GM19463 (cell line): Measurements from ENCODE around the gene TTC9B.
"Not testable (repeated sequence)": the region's sequence is repeated elsewhere in the genome, so short reads cannot be mapped to it uniquely, and the experiment has no call there.

Source experiments
- ATAC-seq: cut with Tn5 transposase; IDR thresholded peaks from one replicate; pipeline ENCODE4 v1.9.1; 2021; ENCODE audit warnings: mild to moderate bottlenecking, moderate library complexity; ENCODE audit not compliant: unreplicated experiment

Gene TTC9B

DNA sequence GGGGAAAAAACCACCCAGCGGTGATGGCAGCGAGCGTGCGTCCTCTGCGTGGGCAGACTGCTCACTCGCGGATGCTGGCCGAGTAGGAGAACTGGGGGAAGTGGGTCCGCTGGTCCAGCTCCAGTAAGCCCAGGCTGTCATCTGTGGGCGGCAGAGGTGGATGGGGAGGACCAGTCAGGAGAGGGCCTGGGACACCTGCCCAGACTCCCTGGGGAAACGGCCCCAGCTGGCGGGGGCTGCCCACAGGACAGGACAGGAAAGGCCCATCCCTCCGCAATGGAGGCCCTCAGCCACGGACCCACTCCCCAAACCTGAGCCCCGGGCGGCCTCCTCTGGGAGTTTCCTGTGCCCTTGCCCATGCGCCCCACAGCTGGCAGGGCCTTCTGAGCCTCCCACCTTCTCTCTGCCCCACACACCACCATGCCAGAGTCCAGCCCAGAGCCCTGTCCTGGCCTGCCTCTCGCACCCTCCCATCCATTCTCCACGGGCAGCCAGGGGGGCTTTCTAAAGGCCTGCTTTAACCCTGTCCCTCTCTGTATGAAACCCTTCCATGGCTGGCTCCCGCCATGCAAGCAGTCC, 15.7 kb upstream of the TTC9B start:
- no peak for ATAC-seq

DNA sequence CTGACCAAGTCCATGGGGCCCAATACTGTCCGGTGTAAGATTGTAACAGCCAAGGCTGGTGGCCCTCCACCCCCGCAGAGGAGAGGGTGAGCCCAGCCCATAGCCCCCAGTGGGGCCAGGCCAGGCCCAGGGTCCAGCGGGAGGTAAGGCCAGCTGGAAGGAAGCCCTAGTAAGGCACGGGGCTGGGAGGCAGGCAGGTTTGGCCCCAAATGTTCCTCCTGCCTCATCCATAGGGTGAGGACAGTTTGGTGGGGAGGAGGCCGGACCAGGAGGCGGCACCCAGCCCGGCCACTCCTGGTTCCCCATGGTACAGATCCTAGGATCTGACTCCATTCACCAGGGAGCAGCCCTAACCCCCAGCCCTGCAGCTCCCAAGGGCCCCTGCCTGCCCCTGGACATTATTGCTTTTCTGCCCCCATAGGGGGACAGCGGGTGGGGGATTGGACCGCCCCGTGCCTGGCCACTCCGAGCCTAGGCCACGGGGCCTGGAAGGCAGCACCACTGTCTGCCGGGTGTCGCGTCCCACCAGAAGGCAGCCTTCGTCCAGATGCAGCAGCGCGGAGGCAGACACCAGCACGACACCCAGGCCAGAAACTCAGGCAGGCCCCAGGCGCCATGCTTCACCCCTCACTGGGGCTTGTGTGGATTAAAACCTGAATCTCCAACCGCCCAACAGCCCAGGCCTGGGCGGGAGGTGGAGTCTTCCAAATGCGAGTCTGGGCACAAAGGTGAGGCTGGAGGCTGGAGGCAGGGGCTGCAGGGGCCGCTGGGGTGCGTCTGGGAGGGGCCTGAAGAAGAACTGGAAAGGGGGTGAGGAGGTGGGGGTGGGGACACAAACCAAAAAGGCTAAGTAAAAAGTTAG, 15.0 kb upstream of the TTC9B start:
- no peak for ATAC-seq

GRCh38 chr19:40232479-40232878, 14.3 kb upstream of the TTC9B start:
- ATAC-seq: no peak

- no peak for ATAC-seq
These were observed 13.6 kb upstream of the TTC9B start for GRCh38 chr19:40231544-40232424.

GRCh38 chr19:40231057-40231456, 12.9 kb upstream of the TTC9B start:
- ATAC-seq: no peak

GRCh38 chr19:40229926-40230417, 11.8 kb upstream of the TTC9B start:
- ATAC-seq: no peak

GRCh38 chr19:40229484-40229883, 11.3 kb upstream of the TTC9B start:
- no peak for ATAC-seq

DNA sequence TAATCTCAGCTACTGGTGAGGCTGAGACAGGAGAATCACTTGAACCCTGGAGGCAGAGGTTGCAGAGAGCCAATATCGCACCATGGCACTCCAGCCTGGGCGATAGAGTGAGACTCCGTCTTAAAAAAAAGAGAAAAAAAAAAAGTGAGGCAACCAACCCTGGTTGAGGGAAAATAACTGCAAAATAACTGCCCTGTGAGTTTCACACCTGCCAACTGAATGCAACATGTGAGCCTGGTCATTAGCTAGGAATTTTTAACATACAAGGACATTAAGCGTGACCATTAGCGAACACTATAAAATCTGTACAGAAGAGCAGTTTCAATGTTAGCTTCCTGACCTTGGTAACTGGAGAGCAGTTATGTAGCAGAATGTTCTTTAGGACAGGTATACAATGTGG, 10.7 kb upstream of the TTC9B start:
- ATAC-seq: no peak

- no peak for ATAC-seq
These were observed 10.2 kb upstream of the TTC9B start for GRCh38 chr19:40228346-40228745.

DNA sequence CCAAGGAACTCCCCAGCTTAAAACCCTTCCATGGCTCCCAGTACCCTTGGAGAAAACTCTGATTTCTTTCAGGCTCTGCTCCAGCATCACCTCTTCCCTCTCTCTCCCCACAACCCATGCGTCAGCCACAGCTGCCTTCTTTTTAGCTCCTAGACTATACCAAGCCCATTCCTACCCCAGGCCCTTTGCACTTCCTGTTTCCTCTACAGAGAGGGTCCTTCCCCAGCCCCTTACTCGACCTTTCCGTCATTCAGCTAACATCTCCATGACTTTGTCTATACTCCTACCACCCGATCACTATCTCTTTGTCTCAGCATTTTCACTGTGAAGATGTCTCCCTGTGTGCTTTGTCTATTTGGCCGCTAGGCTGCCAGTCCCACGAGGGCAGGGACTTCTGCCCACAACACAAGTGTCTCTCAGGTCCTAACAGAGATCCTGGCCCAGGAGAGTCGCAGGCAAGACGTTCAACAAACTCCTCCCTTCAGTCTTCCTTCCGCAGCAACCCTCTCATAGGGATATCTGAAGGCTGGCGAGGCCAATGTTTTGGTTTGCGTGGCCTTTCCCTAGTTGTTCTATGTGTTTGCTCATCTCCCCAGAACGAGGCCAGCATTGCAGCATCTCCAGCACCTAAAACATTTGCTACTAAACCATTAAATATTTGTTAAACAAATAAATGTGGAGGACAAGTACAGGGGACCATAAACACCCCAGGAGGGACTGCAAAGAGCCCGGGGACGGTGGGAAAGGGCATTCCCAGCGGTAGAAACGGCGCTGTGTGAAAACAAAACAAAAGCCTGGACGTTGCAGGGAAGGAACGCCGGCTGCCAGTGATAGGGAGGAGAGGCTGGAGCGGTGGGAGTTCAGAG, 7.5 kb upstream of the TTC9B start:
- no peak for ATAC-seq

DNA sequence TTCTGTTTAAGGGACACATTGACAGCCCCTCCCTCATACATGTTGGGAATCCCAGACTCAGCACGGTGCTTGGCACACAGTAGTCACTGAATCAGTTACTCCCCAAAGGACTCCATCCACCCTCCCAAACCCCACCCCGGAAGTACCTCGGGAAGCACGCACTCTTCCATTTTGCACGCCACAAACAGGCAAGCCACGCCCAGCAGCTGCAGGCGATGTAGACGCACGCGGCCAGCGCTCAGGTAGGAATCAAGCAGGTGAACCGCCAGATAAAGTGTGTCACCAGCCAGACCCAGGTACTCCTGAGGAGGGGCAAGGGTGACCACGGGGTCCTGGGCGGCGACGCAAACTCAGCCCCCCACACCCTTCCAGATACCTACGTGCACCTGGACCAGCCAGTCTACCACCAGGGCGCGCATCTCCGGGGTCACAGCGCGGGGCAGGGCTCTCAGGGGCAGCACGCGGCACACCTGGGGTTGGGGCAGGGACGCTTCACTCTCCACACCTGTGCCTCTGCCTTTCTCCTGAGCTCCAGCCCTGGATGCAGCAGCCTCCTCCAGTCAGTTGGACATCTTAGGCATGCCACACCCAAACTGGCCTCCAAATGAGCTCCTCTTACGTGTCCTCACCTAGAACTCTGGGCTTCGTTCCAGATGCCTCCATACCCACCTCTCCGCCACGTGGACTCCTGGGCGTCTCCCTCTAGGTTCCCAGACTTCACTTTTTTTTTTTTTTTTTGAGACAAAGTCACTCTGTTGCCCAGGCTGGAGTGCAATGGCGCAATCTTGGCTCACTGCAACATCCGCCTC, 6.4 kb upstream of the TTC9B start:
- no peak for ATAC-seq

DNA sequence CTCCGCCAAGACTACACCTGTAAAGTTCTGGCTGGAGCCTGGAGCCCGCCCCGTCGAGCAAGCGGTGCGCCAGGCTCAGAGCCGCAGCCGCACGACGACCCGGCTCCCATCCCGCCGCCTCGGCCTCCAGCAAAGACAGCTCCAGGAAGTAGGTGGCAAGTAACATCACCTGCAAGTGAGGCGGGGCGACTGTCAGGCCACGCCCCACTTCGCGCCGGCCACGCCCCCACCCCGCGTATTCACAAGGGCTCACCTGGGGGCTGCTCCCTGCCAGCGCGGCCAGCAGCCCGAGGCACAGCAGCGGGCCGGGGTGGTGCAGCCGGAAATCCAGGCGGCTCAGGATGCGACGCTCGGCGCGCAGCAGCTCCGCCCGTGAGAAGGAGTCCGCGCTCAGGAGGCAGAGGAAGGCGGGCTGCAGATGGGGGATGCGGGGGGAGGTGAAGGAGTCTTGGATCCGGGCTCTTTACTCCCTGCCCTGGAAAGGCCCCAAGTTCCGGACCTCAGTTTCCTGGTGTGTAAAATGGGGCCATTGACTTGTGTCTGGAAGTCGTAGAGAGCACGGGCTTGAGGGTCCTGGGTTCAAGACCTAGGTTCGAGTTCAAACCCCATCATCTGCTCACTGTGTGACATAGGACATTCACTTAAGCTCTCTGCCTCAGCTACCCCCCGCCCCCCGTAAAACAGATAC, 5.1 kb upstream of the TTC9B start:
- ATAC-seq: no peak

DNA sequence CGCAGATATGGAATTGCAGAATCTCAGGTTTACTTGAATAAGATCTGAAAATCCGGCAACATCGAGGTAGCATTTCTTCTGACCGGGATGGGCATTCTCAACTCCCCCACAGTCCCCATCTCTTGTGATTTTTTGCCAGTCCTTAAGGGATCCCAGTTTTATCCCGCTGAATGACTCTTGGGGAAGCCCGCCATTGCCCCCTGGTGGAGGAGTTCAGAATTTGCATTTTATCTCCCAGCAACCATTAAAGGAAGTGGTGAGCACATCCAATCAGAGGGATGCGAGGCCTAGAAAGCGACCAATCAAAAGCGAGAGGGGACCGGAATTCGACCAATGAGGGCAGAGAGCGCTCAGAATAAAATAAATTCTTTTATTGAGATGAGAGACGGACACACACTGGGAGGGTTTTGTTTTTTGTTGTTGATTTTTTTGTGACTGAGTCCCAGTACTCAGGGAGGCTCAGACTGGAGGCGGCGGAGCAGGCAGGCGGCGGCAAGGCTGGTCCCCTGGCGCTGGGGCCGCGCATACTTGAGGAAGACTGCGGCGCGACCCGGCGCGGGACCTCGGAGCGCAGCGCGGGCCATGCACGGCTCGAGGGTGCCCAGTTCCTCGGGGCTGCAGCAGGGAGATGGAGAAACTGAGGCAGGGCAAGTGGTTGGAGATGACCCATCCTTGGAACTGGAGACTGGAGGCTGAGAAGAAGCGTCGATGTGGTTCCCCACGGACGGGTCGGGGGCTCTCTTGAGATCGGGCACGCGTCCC, 3.9 kb upstream of the TTC9B start:
- no peak for ATAC-seq

- no peak for ATAC-seq
These were observed 2.5 kb upstream of the TTC9B start for GRCh38 chr19:40220674-40221073.

- ATAC-seq: no peak
These were observed 1.6 kb upstream of the TTC9B start for GRCh38 chr19:40219721-40220276.

DNA sequence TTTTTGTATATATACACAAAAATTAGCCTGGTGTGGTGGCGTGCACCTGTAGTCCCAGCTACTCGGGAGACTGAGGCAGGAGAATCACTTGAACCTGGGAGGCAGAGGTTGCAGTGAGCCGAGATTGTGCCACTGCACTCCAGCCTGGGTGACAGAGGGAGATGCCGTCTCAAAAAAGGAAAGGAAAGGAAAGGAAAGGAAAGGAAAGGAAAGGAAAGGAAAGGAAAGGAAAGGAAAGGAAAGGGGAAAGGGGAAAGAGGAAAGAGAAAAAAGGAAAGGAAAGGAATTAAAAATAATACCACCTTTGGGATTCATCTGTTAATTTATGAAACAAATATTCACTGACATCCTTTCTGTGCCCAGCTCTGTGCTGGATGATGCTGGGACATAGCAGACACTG, 845 bp upstream of the TTC9B start:
- not testable (repeated sequence) for ATAC-seq

GRCh38 chr19:40217027-40217810, 965 bp downstream of the TTC9B start:
- no peak for ATAC-seq

DNA sequence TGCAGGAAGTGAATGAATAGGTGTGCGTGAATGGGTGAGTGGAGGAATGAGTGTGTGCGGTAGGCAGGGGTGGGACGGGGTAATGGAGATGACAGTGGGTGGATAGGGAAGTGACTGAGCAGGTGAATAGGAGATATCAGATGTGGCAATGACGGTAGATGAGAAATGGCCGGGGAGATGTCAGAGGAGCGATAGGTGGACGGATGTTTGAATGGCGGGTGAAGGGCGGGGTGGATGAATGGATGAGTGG, 1.5 kb downstream of the TTC9B start:
- no peak for ATAC-seq
